PC-3 (cell line): Measurements from ENCODE around the gene REXO4.

Experiments used
- EZH2 ChIP-seq: fragments of 300-600 bp; sonication (generic); IDR thresholded peaks from one replicate; pipeline ENCODE4 v1.6.1; 2017; ENCODE audit warnings: antibody characterized with exemption, mild to moderate bottlenecking, low read length; ENCODE audit not compliant: unreplicated experiment
- TF ChIP-seq, protein P1 (sequence below): fragments of 300-600 bp; sonication (generic); conservative IDR thresholded peaks from 2 replicates; pipeline ENCODE4 v1.5.1; 2017; ENCODE audit warnings: antibody characterized with exemption, low read depth, mild to moderate bottlenecking, low read length

DNA sequence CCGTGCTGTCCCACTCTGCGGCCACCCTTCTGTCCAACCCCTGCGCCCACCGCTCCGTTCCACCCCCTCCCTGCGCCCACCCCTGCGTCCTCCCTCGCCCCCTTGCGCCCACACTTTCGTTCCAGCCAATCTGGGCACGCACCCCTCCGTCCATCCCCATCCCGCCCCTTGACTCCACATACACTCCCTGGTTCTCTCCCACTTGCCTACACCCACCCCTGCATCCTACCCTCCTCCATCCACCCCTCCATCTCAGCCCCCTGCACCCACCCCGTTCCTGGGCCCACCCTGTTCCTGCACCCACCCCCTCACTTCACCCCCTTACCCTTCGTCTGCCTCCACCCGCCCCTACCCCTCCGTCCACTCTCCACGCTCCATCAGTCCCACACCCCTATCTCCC lies 11.4 kb upstream of the REXO4 start:
- TF ChIP-seq, protein P1, sequence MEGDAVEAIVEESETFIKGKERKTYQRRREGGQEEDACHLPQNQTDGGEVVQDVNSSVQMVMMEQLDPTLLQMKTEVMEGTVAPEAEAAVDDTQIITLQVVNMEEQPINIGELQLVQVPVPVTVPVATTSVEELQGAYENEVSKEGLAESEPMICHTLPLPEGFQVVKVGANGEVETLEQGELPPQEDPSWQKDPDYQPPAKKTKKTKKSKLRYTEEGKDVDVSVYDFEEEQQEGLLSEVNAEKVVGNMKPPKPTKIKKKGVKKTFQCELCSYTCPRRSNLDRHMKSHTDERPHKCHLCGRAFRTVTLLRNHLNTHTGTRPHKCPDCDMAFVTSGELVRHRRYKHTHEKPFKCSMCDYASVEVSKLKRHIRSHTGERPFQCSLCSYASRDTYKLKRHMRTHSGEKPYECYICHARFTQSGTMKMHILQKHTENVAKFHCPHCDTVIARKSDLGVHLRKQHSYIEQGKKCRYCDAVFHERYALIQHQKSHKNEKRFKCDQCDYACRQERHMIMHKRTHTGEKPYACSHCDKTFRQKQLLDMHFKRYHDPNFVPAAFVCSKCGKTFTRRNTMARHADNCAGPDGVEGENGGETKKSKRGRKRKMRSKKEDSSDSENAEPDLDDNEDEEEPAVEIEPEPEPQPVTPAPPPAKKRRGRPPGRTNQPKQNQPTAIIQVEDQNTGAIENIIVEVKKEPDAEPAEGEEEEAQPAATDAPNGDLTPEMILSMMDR, result no peak
- no peak for TF ChIP-seq EZH2
